Loucy (cell line): ENCODE results near the gene TNFSF13B.
"Not testable (repeated sequence)": the region's sequence is repeated elsewhere in the genome, so short reads cannot be mapped to it uniquely, and the experiment has no call there.

Source experiments
- H2AFZ ChIP-seq: fragments of 200-600 bp; sonication (generic); 2 replicates; pipeline ENCODE4 v1.6.0; 2016; ENCODE audit warnings: antibody characterized with exemption, mild to moderate bottlenecking, low read length, moderate library complexity
- H3F3A ChIP-seq: fragments of 200-600 bp; 2 replicates; pipeline ENCODE4 v1.6.0; 2016; ENCODE audit warnings: antibody characterized with exemption, low read depth, mild to moderate bottlenecking
- H3K27me3 ChIP-seq: fragments of 200-600 bp; sonication (generic); 2 replicates; pipeline ENCODE4 v1.6.1; 2014; ENCODE audit warnings: low read length, mild to moderate bottlenecking; ENCODE audit not compliant: insufficient read depth, poor library complexity, severe bottlenecking
- H3K36me3 ChIP-seq: fragments of 200-600 bp; sonication (generic); 2 replicates; pipeline ENCODE4 v1.6.1; 2016; ENCODE audit warnings: low read length; ENCODE audit not compliant: insufficient read depth
- H3K4me1 ChIP-seq: fragments of 200-600 bp; sonication (generic); 2 replicates; pipeline ENCODE4 v1.5.1; 2014; ENCODE audit warnings: low read length, mild to moderate bottlenecking; ENCODE audit not compliant: insufficient read depth, poor library complexity, severe bottlenecking
- H3K4me2 ChIP-seq: fragments of 200-600 bp; sonication (generic); 2 replicates; pipeline ENCODE4 v1.6.0; 2014; ENCODE audit warnings: antibody characterized with exemption, low read length, low read depth, mild to moderate bottlenecking; ENCODE audit not compliant: poor library complexity, severe bottlenecking
- H3K4me3 ChIP-seq: fragments of 200-600 bp; sonication (generic); 2 replicates; pipeline ENCODE4 v1.5.1; 2014; ENCODE audit warnings: low read length, mild to moderate bottlenecking, mixed read lengths; ENCODE audit not compliant: poor library complexity, severe bottlenecking
- H3K79me2 ChIP-seq: fragments of 200-600 bp; sonication (generic); 2 replicates; pipeline ENCODE4 v1.6.1; 2014; ENCODE audit warnings: low read length; ENCODE audit not compliant: insufficient read depth
- H3K9ac ChIP-seq: fragments of 200-600 bp; sonication (generic); 2 replicates; pipeline ENCODE4 v1.6.0; 2014; ENCODE audit warnings: mild to moderate bottlenecking, low read depth, low read length, moderate library complexity; ENCODE audit not compliant: poor library complexity, severe bottlenecking
- H3K9me2 ChIP-seq: fragments of 200-600 bp; sonication (generic); replicated peaks from 2 replicates; pipeline ENCODE4 v1.6.1; 2016; ENCODE audit warnings: low read depth, low read length, mixed read lengths
- H3K9me3 ChIP-seq: fragments of 200-600 bp; sonication (generic); 2 replicates; pipeline ENCODE4 v1.6.1; 2014; ENCODE audit warnings: mild to moderate bottlenecking, antibody characterized with exemption, low read length, low read depth; ENCODE audit not compliant: insufficient read depth
- H4K20me1 ChIP-seq: fragments of 200-600 bp; sonication (generic); 2 replicates; pipeline ENCODE4 v1.6.0; 2014; ENCODE audit warnings: antibody characterized with exemption, low read length, mild to moderate bottlenecking; ENCODE audit not compliant: insufficient read depth, poor library complexity, severe bottlenecking
- EZH2phosphoT487 ChIP-seq: fragments of 200-600 bp; IDR thresholded peaks from 2 replicates; pipeline ENCODE4 v1.6.1; 2018; ENCODE audit warnings: antibody characterized with exemption, mild to moderate bottlenecking, moderate library complexity, borderline replicate concordance
- TF ChIP-seq, protein P1 (sequence below): fragments of 200-600 bp; sonication (generic); conservative IDR thresholded peaks from 2 replicates; pipeline ENCODE4 v1.5.1; 2014; ENCODE audit warnings: mild to moderate bottlenecking, antibody characterized with exemption, low read length

The TNFSF13B gene

GRCh38 chr13:108263621-108264355 is 5.7 kb upstream of the TNFSF13B start:
- Histone ChIP-seq H3K36me3 (no peaks in the 10 kb centered on the region), H2AFZ (no peak overlapping the region), H3K4me3 (no peak overlapping the region), H3K9me3 (no peaks in the 10 kb centered on the region), H3K79me2 (no peaks in the 10 kb centered on the region), H3K9ac (no peak overlapping the region), H4K20me1 (no peaks in the 10 kb centered on the region), H3K9me2 (no peaks in the 10 kb centered on the region), H3F3A (no peaks in the 10 kb centered on the region), H3K4me2 (no peak overlapping the region), H3K4me1 (peaks cover 16% of the 10 kb centered on the region), H3K27me3 (no peaks in the 10 kb centered on the region)
- TF ChIP-seq, protein P1, sequence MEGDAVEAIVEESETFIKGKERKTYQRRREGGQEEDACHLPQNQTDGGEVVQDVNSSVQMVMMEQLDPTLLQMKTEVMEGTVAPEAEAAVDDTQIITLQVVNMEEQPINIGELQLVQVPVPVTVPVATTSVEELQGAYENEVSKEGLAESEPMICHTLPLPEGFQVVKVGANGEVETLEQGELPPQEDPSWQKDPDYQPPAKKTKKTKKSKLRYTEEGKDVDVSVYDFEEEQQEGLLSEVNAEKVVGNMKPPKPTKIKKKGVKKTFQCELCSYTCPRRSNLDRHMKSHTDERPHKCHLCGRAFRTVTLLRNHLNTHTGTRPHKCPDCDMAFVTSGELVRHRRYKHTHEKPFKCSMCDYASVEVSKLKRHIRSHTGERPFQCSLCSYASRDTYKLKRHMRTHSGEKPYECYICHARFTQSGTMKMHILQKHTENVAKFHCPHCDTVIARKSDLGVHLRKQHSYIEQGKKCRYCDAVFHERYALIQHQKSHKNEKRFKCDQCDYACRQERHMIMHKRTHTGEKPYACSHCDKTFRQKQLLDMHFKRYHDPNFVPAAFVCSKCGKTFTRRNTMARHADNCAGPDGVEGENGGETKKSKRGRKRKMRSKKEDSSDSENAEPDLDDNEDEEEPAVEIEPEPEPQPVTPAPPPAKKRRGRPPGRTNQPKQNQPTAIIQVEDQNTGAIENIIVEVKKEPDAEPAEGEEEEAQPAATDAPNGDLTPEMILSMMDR: no peak
- TF ChIP-seq EZH2phosphoT487: no peak

GRCh38 chr13:108266321-108266990 is 3.1 kb upstream of the TNFSF13B start:
- no peaks in the 10 kb centered on the region for H4K20me1 ChIP-seq
- H3K9ac ChIP-seq: peak overlapping the region; percentile 15
- peak overlapping the region; percentile 59 for H2AFZ ChIP-seq
- peak overlapping the region; percentile 74 for H3K4me2 ChIP-seq
- peak overlapping the region; percentile 55 for H3K4me3 ChIP-seq
- no peaks in the 10 kb centered on the region for H3K9me2 ChIP-seq
- H3F3A ChIP-seq: no peaks in the 10 kb centered on the region
- H3K36me3 ChIP-seq: no peaks in the 10 kb centered on the region
- H3K4me1 ChIP-seq: peaks cover 27% of the 10 kb centered on the region
- H3K27me3 ChIP-seq: no peaks in the 10 kb centered on the region
- TF ChIP-seq, protein P1: no peak
- peak; percentile 17; the same call in 1 of the 2 replicates for TF ChIP-seq EZH2phosphoT487
- no peaks in the 10 kb centered on the region for H3K9me3 ChIP-seq
- no peaks in the 10 kb centered on the region for H3K79me2 ChIP-seq

DNA sequence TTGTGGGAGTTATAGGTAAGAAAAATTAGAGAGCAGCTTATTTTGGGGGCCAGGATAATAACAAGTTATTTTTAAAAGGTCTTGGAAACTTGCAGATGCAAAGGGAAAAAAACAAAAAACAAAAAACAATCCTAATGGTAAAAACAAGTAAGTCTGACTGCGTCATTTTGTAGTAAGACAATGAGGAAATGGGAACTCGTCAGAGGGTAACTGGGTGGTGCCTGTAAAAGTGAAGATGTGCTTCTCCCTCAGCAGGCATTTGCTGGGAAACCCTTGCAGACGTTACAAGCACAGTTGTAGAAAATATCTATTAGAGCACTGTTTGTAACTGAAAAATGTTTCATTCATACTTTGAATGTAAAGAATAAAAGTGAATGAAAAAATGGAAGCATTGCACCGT is 2.2 kb upstream of the TNFSF13B start:
- no peaks in the 10 kb centered on the region for H3K27me3 ChIP-seq
- no peaks in the 10 kb centered on the region for H3K9me2 ChIP-seq
- H3F3A ChIP-seq: no peaks in the 10 kb centered on the region
- no peak for TF ChIP-seq EZH2phosphoT487
- H3K4me1 ChIP-seq: peaks cover 27% of the 10 kb centered on the region
- H2AFZ ChIP-seq: no peak overlapping the region
- H4K20me1 ChIP-seq: no peaks in the 10 kb centered on the region
- H3K9me3 ChIP-seq: no peaks in the 10 kb centered on the region
- no peak overlapping the region for H3K4me2 ChIP-seq
- H3K9ac ChIP-seq: no peak overlapping the region
- H3K36me3 ChIP-seq: no peaks in the 10 kb centered on the region
- H3K4me3 ChIP-seq: no peak overlapping the region
- H3K79me2 ChIP-seq: no peaks in the 10 kb centered on the region

DNA sequence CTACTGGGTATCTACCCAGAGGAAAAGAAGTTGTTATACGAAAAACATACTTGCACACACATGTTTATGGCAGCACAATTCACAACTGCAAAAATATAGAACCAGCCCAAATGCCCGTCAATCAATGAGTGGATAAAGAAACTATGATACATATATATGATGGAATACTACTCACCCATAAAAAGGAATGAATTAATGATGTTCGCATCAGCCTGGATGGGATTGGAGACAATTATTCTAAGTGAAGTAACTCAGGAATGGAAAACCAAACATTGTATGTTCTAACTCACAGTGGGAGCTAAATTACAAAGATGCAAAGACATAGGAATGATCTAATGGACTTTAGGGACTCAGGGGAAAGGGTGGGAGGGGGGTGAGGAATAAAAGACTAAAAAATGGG is 1.7 kb upstream of the TNFSF13B start:
- H2AFZ ChIP-seq, H3K4me2 ChIP-seq, H3F3A ChIP-seq, H3K36me3 ChIP-seq, H3K9ac ChIP-seq, H3K4me3 ChIP-seq, H3K27me3 ChIP-seq, H3K9me2 ChIP-seq, H3K79me2 ChIP-seq, H4K20me1 ChIP-seq, H3K9me3 ChIP-seq: not testable (repeated sequence)
- H3K4me1 ChIP-seq: peaks cover 27% of the 10 kb centered on the region
